Neural progenitor cell (in vitro differentiated cells): Measurements from ENCODE around the gene CHST13.
A peak's percentile ranks its signal among the peaks of the same experiment; 100 is the strongest.

ENCODE experiments used
- EZH2 ChIP-seq: fragments of 200-600 bp; sonication (generic); IDR thresholded peaks from 2 replicates; pipeline ENCODE4 v1.6.1; 2017; ENCODE audit warnings: antibody characterized with exemption, mild to moderate bottlenecking, moderate library complexity
- TF ChIP-seq, protein P1 (sequence below): fragments of 200-600 bp; sonication (generic); IDR thresholded peaks from 2 replicates; pipeline ENCODE4 v1.5.1; 2017; ENCODE audit warnings: antibody characterized with exemption, mild to moderate bottlenecking

DNA sequence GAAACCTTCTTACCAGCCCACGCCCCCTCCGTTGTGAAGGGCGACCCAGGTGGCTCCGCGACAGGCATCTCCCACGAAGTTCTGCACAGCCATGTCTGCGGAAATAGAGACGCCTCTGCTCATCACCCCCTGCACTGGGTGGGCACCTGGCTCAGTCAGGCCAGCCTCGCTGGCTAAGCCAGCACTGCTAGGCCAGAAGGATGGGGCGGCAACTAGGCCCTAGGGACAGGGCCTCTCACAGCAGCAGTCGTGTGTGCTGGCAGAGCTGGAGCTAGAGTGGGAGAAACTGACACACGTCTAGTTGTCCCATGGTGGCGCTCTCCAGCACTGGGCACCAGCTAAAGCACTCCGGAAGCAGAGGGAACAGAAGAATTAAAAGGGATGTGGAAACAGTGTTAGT, 35.8 kb upstream of the CHST13 start:
- TF ChIP-seq, protein P1, sequence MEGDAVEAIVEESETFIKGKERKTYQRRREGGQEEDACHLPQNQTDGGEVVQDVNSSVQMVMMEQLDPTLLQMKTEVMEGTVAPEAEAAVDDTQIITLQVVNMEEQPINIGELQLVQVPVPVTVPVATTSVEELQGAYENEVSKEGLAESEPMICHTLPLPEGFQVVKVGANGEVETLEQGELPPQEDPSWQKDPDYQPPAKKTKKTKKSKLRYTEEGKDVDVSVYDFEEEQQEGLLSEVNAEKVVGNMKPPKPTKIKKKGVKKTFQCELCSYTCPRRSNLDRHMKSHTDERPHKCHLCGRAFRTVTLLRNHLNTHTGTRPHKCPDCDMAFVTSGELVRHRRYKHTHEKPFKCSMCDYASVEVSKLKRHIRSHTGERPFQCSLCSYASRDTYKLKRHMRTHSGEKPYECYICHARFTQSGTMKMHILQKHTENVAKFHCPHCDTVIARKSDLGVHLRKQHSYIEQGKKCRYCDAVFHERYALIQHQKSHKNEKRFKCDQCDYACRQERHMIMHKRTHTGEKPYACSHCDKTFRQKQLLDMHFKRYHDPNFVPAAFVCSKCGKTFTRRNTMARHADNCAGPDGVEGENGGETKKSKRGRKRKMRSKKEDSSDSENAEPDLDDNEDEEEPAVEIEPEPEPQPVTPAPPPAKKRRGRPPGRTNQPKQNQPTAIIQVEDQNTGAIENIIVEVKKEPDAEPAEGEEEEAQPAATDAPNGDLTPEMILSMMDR: peak; percentile 38
- TF ChIP-seq EZH2: no peak
